Suprapubic skin (tissue), 4 donors: ENCODE data around the gene RGS7.

Source experiments
- POLR2A ChIP-seq, 2 donors: fragments of 450-650 bp; IDR thresholded peaks; one replicate each; pipeline ENCODE4 v1.6.1; 2017; ENCODE audit warnings: antibody characterized with exemption in 2 of 2, mild to moderate bottlenecking in 2 of 2, moderate library complexity in 2 of 2
- POLR2AphosphoS5 ChIP-seq, 3 donors: sonication (generic); formaldehyde crosslinking; IDR thresholded peaks; one replicate each; pipeline ENCODE4 v1.6.1; 2017; ENCODE audit warnings: antibody characterized with exemption in 3 of 3
- TF ChIP-seq, protein P1 (sequence below), 2 donors: fragments of 200-600 bp in 1 of 2; fragments of 450-650 bp in 1 of 2; sonication (generic) in 1 of 2; IDR thresholded peaks; one replicate each; pipeline ENCODE4 v1.5.1; 2016 to 2019; ENCODE audit warnings: antibody characterized with exemption in 2 of 2, mild to moderate bottlenecking in 1 of 2, moderate library complexity in 1 of 2

DNA sequence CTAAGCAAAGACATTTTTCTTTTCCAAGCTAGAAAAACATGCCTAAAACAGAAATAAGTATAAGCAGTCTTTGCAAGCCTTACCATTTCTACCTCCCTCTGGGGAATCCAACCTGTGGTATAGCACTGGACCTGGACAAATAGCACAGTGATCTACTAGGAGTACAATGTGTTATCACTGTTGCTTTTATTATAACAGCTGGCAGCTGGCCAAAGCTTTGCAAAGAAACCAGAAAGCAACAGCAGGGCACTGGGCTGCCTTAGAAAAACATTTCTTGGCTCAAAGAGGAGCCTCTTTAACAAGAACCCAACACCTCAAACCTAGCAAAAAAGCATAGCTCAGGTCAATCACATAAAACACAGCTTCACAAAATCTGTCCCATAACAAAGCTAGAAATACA, 450.5 kb downstream of the RGS7 start:
- TF ChIP-seq, protein P1, sequence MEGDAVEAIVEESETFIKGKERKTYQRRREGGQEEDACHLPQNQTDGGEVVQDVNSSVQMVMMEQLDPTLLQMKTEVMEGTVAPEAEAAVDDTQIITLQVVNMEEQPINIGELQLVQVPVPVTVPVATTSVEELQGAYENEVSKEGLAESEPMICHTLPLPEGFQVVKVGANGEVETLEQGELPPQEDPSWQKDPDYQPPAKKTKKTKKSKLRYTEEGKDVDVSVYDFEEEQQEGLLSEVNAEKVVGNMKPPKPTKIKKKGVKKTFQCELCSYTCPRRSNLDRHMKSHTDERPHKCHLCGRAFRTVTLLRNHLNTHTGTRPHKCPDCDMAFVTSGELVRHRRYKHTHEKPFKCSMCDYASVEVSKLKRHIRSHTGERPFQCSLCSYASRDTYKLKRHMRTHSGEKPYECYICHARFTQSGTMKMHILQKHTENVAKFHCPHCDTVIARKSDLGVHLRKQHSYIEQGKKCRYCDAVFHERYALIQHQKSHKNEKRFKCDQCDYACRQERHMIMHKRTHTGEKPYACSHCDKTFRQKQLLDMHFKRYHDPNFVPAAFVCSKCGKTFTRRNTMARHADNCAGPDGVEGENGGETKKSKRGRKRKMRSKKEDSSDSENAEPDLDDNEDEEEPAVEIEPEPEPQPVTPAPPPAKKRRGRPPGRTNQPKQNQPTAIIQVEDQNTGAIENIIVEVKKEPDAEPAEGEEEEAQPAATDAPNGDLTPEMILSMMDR (IDR thresholded peaks at IDR 0.05): no peak
- TF ChIP-seq POLR2A (IDR thresholded peaks at IDR 0.05) (no peak), POLR2AphosphoS5 (IDR thresholded peaks at IDR 0.05) (no peak)
